ENCODE data around the gene DNAJA4.
A peak's percentile ranks its signal among the peaks of the same experiment; 100 is the strongest.

The DNAJA4 gene

DNA sequence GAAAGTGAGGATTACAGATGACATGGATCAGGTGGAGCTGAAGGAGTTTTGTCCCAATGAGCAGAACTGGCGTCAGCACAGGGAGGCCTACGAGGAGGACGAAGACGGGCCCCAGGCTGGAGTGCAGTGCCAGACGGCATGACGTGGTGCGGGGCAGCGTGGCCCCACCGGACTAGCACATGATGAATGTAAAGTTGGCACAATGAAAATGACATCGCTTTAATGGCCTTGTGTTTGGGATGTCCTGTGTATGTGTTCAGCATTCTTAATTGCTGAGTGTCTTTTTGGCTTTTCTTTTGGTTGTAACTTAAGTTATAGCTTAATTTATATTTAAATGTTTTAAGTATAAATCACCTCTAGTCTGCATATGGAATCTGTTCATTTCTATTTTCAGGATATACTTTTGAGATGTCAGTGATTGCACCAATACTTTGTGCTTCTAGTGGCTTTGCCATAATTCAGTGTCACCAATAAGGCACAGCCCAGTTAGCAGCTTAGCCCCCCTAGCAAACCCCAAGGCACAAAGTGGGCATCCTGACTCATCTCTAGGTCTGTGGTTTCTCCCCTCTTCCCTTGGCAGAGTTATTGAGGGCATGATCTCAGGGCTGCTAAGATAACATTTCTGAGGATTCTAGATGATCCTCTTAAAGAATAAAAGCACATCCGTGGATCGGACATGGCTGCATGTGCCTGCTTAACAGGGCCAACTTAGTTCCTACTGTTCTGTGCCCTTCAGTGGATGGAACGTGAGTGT lies 16.1 kb downstream of the DNAJA4 start:
- no peak for DNase-seq (ENCODE audit: low spot score)

- DNase-seq (ENCODE audit: low spot score) = no peak
Observed at GRCh38 chr15:78282324-78282723, 18.0 kb downstream of the DNAJA4 start.

- no peak for DNase-seq (ENCODE audit: low spot score)
Observed at GRCh38 chr15:78284758-78285157, 20.4 kb downstream of the DNAJA4 start.

DNA sequence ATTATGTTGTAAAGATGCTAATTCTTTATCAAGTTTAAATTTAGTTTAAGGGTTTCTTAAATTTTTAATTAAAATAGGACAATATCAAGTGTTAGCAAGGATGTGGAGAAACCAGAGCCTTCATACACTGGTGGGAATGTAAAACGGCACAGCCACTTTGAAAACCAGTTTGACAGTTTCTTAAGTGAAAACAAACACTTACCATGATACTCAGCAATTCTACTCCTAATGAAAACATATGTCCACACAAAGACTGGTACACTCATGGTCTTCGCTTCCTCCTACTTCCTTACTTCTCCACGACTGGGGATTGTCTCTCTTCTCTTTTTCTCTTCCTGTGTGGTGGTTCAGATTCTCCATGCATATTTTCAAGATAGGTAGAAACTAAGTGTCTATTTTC lies 25.9 kb downstream of the DNAJA4 start:
- DNase-seq (ENCODE audit: low spot score) = no peak

DNA sequence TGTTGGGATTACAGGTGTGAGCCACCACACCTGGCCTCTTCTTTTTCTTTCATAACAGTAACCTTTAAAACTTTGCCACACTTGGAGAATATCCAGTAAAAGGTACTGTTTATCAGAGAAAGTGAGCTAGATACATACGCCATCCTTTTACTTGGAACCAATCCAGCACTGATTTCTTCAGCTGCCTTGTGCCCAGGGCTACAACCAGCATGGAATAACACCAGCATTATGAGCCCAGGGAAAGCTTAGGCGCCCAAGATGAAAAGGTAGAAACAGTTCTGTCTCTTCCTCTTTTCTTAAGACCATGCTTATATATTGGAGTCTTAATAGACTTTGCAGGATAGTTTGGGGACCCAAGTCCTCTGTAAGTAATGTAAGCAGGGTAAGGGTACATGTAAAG lies 26.7 kb downstream of the DNAJA4 start:
- no peak for DNase-seq (ENCODE audit: low spot score)

DNA sequence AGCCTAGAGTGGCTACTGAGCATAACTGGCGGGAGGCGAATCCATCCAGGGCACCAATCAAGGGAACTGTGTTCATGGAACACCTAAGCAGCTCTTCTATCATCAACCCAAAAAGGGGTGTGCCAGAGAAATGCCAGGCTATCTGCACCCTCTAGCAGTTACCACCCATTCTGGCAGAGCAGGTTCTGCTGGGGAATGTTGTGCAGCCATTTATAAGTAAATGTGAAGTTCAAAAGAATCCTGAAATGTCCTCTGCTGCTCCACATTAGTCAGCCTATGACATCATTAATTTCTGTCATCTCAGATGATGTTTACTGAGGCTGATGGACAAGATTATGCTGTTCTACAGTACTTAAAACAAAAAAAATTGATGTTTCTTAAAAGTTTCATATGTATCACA lies 27.3 kb downstream of the DNAJA4 start:
- DNase-seq (ENCODE audit: low spot score) = no peak

DNA sequence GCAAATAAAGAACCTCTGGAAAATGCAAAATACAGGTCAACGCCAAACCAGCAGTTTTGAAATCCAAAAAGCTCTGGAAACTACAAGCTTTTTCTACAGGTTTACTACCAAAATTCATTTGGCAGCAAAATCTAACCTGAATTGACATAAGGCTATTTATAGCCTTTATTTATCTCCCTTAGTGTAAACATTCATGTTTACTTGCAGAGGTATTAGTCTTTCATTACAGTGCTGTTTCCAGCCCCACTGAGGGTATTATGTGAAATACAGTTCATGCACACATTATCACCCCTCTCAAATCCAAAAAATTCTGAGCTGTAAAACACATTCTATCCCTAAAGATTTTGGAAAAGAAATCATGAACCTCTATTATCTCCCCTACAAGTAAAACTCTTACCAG lies 27.9 kb downstream of the DNAJA4 start:
- no peak for DNase-seq (ENCODE audit: low spot score)

DNA sequence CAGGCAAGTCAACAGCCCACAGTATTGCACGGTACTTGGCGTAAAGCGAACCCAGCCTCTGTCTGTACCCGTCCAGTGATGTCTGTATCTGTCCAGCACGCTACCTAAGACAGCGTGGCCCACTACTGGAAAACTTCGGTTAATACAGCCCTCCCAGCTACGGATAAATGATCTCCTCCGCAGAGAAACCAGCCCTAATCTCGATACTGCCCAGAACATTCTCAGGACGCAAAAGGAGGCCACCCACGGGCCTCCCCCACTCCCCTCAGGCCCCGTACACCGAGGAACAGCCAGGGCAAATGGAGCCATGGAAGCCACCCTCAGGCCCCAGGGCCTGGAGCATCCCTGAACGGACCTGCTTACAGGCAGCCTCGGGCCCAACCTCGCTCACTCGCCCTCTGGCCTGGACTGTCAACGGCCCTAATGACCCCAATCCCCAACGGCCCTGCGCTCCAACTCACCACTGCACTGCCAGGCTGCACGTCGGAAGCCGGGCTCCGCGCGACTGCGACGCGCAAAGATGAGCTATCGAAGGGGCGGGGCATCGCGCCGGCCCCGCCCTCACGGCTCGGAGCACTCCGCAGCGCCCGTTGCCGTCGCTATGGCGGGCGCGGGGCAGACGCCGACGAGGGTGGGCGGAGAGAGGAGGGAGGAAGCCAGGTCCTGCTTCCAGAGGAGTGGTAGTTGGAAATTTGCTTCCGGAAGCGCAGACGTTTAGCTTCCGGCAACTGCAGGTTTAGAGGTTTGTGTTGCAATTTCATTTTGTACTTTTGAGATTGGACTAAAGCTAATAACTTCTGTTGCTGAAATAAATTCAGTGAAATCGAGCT lies 35.0 kb downstream of the DNAJA4 start, which contains the start of gene SKIC8:
Gene SKIC8 (minus strand): TSS at position 509 of the 830 bp plus-strand sequence. CDS start 3,923 bp downstream, outside the sequence.
- peak; percentile 96 for DNase-seq (ENCODE audit: low spot score)

DNA sequence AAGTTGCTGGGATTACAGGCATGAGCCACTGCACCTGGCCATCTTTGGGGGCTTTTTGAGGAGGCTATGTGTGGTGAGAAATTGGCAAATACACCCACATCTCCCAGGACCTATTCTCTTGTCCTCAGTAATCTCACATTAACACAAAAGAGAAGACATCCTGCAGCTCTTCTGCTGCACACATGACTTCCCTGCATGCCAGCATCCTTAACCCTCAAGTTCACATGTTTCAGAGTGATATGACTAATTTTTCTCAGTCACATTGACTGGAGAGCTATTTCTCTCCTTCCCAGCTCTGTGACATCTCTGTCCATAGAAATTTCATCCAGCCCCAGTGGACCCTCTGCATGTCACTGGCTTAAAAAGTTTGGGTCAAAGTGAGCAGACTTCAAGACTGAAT lies 37.0 kb downstream of the DNAJA4 start:
- DNase-seq (ENCODE audit: low spot score) = no peak

DNA sequence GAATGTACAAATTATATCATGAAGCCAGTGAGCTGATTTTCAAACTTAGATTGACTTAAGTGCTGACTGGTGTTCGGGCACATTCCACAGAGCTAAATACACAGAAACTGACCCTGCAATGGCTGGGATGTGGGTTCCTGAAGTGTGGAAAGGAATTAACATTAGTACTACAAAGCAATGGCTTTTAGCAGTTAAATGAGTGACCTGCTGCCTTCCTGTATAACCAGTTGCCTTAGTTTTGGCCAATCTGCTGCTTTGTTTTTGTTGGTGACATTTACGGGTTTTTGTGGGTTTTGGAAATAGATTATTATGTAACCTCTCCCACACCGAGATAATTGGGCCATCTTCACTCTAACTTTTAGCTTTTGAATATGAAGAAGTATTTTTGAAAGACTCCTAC lies 37.5 kb downstream of the DNAJA4 start:
- no peak for DNase-seq (ENCODE audit: low spot score)

GRCh38 chr15:78302579-78303312 lies 38.4 kb downstream of the DNAJA4 start:
- no peak for DNase-seq (ENCODE audit: low spot score)

DNA sequence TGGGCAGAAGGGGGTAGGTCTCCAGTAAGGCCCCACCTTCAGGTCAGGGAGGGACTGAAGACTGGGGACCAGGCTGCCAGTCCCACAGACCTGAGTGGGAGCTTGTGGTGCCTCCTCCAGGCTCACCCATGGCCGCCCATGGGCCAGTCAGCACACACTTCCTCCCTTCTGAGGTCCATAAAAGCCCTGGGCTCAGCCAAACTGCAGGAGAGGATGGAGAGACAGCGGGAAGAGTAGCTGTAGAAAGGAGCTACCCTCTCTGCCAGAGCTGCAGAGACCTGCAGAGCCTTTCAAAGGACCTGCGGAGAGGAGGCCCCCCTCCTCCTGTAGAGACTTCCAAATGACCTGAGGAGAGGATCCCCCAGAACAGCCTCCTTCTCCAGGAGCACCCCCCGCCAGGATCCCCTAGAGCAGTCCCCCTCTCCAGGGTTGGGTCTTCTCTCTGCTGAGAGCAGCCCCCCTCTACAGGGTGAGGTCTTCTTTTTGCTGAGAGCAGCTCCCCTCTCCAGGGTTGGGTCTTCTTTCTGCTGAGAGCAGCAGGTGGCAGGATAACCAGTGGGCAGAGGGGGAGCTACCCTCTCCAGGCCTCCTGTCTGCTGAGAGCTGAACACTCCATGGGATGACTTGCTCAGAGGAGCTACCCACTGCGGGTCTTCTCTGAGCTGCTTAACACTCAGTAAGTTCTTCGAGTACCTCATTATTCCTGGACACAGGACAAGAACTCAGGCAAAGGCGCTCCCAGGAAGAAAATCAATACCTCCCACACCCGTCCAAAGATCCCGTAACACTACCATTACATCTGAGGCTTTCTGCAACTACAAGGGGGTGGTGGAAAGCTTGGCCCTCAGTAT lies 40.1 kb downstream of the DNAJA4 start:
- no peak for DNase-seq (ENCODE audit: low spot score)

- no peak for DNase-seq (ENCODE audit: low spot score)
Observed at GRCh38 chr15:78306176-78306774, 41.9 kb downstream of the DNAJA4 start.

GRCh38 chr15:78307976-78308375 lies 43.6 kb downstream of the DNAJA4 start:
- DNase-seq (ENCODE audit: low spot score) = no peak

- DNase-seq (ENCODE audit: low spot score) = peak; percentile 80
Observed at GRCh38 chr15:78308422-78309032, 44.2 kb downstream of the DNAJA4 start.

GRCh38 chr15:78311292-78311691 lies 46.9 kb downstream of the DNAJA4 start:
- DNase-seq (ENCODE audit: low spot score) = no peak

DNA sequence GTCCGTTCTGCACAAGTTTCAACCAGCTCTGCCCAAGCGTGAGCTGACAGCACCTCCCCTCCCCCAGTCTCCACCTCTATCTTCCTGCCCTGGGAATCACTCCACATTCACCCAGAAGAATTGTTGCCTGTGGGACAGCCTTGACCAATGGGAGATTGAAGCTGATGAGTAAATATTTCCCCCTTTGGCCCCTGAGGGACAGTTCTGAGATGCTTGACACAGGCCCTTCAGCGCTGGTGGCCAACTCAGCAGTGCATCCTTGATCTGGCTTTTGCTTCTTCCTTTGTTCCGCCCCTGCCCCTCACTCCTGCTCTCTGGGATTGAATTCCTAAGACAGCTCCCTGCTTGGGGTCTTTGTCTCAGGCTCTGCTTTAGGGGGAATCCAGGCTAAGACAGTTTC lies 48.2 kb downstream of the DNAJA4 start:
- DNase-seq (ENCODE audit: low spot score) = no peak

GRCh38 chr15:78312957-78313356 lies 48.6 kb downstream of the DNAJA4 start:
- DNase-seq (ENCODE audit: low spot score) = no peak

DNA sequence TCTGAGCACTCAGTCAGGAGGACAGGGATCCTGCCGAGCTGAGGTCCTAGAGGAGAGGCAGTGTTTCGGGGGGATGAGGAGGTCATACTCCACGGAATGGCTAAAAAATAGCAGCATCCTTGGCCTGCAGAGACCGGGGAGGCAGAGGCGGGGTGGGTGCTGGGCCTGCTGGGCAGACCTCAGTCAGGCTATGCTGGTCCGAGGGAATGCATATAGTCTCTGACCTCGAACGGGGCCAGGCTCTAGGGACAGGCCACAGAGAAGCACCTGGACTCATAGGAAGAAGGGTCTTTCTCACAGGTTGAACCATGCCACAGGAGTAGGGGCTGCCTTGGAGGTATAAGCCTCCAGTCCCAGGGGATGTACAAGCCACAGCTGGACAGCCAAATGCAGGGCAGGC lies 49.0 kb downstream of the DNAJA4 start:
- DNase-seq (ENCODE audit: low spot score) = no peak

GRCh38 chr15:78314181-78314581 lies 49.8 kb downstream of the DNAJA4 start:
- no peak for DNase-seq (ENCODE audit: low spot score)

All from SK-N-DZ (cell line).